HCT116 (cell line): ENCODE data around the gene TRAF3.

Experiments used
- CBX3 ChIP-seq: IDR thresholded peaks from 2 replicates; pipeline ENCODE4 v1.6.1; 2012; ENCODE audit warnings: low read depth
- ELF1 ChIP-seq: IDR thresholded peaks from 2 replicates; pipeline ENCODE4 v1.6.1; 2012; ENCODE audit warnings: low read depth, borderline replicate concordance
- EZH2phosphoT487 ChIP-seq: fragments of 200-600 bp; IDR thresholded peaks from 2 replicates; pipeline ENCODE4 v1.6.1; 2018; ENCODE audit warnings: antibody characterized with exemption, borderline replicate concordance

DNA sequence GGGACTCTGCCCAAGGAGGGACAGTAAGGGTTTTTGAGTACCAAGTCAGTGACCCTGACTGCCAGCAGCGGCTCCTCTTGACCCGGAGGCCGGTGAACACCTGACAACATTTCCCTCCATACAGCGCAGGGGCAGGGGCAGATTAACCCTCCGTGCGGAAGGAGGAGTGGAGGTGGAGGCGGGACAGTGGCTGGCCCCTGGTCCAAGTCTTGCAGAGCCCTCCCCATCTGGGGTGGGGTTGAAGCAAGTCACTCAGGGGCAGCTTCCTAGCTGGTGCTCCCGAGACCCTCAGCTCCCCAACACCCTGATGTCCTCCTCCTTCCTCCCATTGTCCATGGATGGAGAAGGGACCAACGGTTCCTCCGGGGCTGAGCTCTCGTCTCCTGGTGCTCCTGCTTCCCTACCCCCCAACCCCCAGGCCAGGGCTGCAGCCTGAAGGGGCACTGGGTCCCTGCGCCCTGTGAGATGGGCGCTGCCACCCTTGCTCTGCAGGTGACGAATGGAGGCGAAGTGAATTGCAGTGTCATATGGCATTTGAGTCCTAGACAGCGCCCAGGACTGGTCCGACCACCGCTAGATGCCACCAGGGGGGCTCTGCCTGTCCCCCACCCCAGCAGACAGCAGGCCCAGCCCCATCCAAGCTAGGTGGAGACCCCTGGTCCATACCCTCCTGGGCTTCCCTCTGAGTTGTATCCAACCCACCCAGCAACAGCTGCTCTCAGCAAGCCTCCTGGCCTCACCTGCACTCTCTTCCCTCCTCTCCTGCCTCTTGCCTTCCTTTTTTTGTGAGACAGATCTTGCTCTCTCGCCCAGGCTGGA is 138.3 kb downstream of the TRAF3 start:
- TF ChIP-seq ELF1 (no peak), EZH2phosphoT487 (no peak), CBX3 (no peak)
